ENCODE measurements around the gene MRAP.

DNA sequence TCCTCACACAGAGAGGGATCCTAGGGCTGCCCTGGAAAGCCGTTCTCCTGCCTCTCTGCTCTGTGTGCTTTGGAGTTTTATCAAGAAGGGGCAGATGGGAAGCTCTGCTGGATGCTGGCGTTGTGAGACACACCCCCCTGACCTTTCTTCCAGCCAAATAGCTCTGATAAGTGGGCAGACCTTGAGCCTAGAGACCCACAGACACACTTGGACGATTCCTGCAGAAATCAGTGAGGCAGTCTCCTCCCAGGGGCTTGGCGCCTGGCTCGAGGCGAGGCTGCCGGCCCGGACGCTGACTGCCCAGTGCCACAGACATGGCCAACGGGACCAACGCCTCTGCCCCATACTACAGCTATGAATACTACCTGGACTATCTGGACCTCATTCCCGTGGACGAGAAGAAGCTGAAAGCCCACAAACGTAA lies at the start of gene MRAP:
- TF ChIP-seq, protein P1, sequence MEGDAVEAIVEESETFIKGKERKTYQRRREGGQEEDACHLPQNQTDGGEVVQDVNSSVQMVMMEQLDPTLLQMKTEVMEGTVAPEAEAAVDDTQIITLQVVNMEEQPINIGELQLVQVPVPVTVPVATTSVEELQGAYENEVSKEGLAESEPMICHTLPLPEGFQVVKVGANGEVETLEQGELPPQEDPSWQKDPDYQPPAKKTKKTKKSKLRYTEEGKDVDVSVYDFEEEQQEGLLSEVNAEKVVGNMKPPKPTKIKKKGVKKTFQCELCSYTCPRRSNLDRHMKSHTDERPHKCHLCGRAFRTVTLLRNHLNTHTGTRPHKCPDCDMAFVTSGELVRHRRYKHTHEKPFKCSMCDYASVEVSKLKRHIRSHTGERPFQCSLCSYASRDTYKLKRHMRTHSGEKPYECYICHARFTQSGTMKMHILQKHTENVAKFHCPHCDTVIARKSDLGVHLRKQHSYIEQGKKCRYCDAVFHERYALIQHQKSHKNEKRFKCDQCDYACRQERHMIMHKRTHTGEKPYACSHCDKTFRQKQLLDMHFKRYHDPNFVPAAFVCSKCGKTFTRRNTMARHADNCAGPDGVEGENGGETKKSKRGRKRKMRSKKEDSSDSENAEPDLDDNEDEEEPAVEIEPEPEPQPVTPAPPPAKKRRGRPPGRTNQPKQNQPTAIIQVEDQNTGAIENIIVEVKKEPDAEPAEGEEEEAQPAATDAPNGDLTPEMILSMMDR (IDR thresholded peaks at IDR 0.05; ENCODE audit: low read depth, low read length) = no peak
- no peak for TF ChIP-seq POLR2A (IDR thresholded peaks at IDR 0.05; ENCODE audit: extremely low read depth, insufficient read length)
- TF ChIP-seq, protein P2, sequence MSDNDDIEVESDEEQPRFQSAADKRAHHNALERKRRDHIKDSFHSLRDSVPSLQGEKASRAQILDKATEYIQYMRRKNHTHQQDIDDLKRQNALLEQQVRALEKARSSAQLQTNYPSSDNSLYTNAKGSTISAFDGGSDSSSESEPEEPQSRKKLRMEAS (IDR thresholded peaks at IDR 0.05; ENCODE audit: low read depth, low read length) = no peak
- no peak for TF ChIP-seq MYC (IDR thresholded peaks at IDR 0.05; ENCODE audit: low read depth, low read length)

All from NB4 (cell line).